Endothelial cell of umbilical vein (primary cell): Measurements from ENCODE around the gene SGMS2.

ENCODE experiments used
- CTCF ChIP-seq, 2 donors: IDR thresholded peaks; 1 replicate in 1 of 2; 2 replicates in 1 of 2; pipeline ENCODE4 v1.5.1; 2011; ENCODE audit warnings: low read length in 2 of 2, mild to moderate bottlenecking in 2 of 2, moderate library complexity in 2 of 2, control low read depth in 1 of 2, inconsistent platforms in 1 of 2, low read depth in 1 of 2; ENCODE audit not compliant: insufficient read depth in 1 of 2; ENCODE audit errors: extremely low read depth in 1 of 2
- JUN ChIP-seq: IDR thresholded peaks from 2 replicates; pipeline ENCODE4 v1.6.1; 2011; ENCODE audit warnings: borderline replicate concordance, low read depth; ENCODE audit not compliant: insufficient read length, insufficient read depth
- MAX ChIP-seq: IDR thresholded peaks from 2 replicates; pipeline ENCODE4 v1.6.1; 2011; ENCODE audit not compliant: insufficient read depth, insufficient read length
- MYC ChIP-seq: IDR thresholded peaks from one replicate; pipeline ENCODE4 v1.6.1; 2011; ENCODE audit warnings: mild to moderate bottlenecking, low read depth, low read length
- POLR2A ChIP-seq: IDR thresholded peaks from 2 replicates; pipeline ENCODE4 v1.6.1; 2012; ENCODE audit warnings: low read depth, mild to moderate bottlenecking, control low read depth, low read length
- POLR2AphosphoS5 ChIP-seq: IDR thresholded peaks from 2 replicates; pipeline ENCODE4 v1.6.1; 2012; ENCODE audit warnings: low read depth, mild to moderate bottlenecking, control low read depth, low read length, moderate library complexity; ENCODE audit not compliant: insufficient read depth

- TF ChIP-seq POLR2A (no peak), MAX (no peak), CTCF (IDR thresholded peaks at IDR 0.05; ENCODE audit: extremely low read depth in 1 of 2, insufficient read depth in 1 of 2, low read depth in 1 of 2, low read length in 2 of 2) (no peak), POLR2AphosphoS5 (no peak), MYC (no peak), JUN (no peak)
These were observed 75.3 kb downstream of the SGMS2 start for GRCh38 chr4:107900067-107900466.
